Myocyte (in vitro differentiated cells): ENCODE measurements around the gene SYNM. TPM values are rescaled to one million over a fixed set of nuclear protein-coding genes. Genes with fewer than 3 reads are reported as not detected.

ENCODE experiments used
- DNase-seq: peaks from one replicate; pipeline ENCODE4 v3.0.0-alpha.2; 2012; ENCODE audit warnings: low read depth
- total RNA-seq: library from RNA; depleted of rRNA; stranded (reverse); fragments of >200 nt; gene quantifications from 2 replicates; pipeline ENCODE4 v1.2.3, GENCODE V29; 2014

The SYNM gene
- total RNA-seq, 1 donor from 2014 or later, result 12.0 TPM

- DNase-seq, result no peak
Observed at GRCh38 chr15:99165020-99165790, 60.3 kb downstream of the SYNM start.

GRCh38 chr15:99165956-99166689 lies 61.2 kb downstream of the SYNM start:
- DNase-seq, result no peak

- peak; percentile 92 for DNase-seq
Observed at GRCh38 chr15:99167201-99167600, 62.3 kb downstream of the SYNM start.

- DNase-seq, result no peak
Observed at GRCh38 chr15:99167640-99168039, 62.8 kb downstream of the SYNM start.

- DNase-seq, result no peak
Observed at GRCh38 chr15:99168601-99169580, 64.0 kb downstream of the SYNM start.

- no peak for DNase-seq
Observed at GRCh38 chr15:99169769-99170311, 65.0 kb downstream of the SYNM start.

GRCh38 chr15:99170476-99171065 lies 65.7 kb downstream of the SYNM start:
- no peak for DNase-seq

- DNase-seq, result peak; percentile 26
Observed at GRCh38 chr15:99172171-99172570, 67.3 kb downstream of the SYNM start.

- DNase-seq, result no peak
Observed at GRCh38 chr15:99172989-99173388, 68.1 kb downstream of the SYNM start.

GRCh38 chr15:99174567-99175395 lies 69.9 kb downstream of the SYNM start:
- DNase-seq, result peak; percentile 35

GRCh38 chr15:99176757-99177156 lies 71.9 kb downstream of the SYNM start:
- DNase-seq, result peak; percentile 86

- no peak for DNase-seq
Observed at GRCh38 chr15:99177679-99178078, 72.8 kb downstream of the SYNM start.

- peak; percentile 76 for DNase-seq
Observed at GRCh38 chr15:99180086-99180963, 75.4 kb downstream of the SYNM start.

- no peak for DNase-seq
Observed at GRCh38 chr15:99180964-99181306, 76.1 kb downstream of the SYNM start.

GRCh38 chr15:99181545-99181971 lies 76.7 kb downstream of the SYNM start:
- DNase-seq, result peak; percentile 74

GRCh38 chr15:99182791-99183190 lies 77.9 kb downstream of the SYNM start:
- no peak for DNase-seq
